Activated CD4-positive, alpha-beta T cell treated with anti-CD3 and anti-CD28 coated beads for 4 hours (primary cell): ENCODE results near the gene LYZL2.

Experiments
- DNase-seq, 2 donors: peaks; one replicate each; pipeline ENCODE4 v3.0.0-alpha.2; 2020

The LYZL2 gene

GRCh38 chr10:30589441-30589840, 40.1 kb downstream of the LYZL2 start:
- no peak for DNase-seq

GRCh38 chr10:30587522-30588031, 42.0 kb downstream of the LYZL2 start:
- no peak for DNase-seq

- no peak for DNase-seq
Measured at GRCh38 chr10:30586828-30587227, 42.7 kb downstream of the LYZL2 start.

GRCh38 chr10:30583778-30584415, 45.7 kb downstream of the LYZL2 start:
- DNase-seq, result no peak

GRCh38 chr10:30581779-30582380, 47.7 kb downstream of the LYZL2 start:
- peak in 1 of 2 donors; percentile 14 for DNase-seq

- no peak for DNase-seq
Measured at GRCh38 chr10:30580676-30581075, 48.9 kb downstream of the LYZL2 start.

GRCh38 chr10:30580241-30580640, 49.3 kb downstream of the LYZL2 start:
- DNase-seq, result no peak

GRCh38 chr10:30579574-30579973, 50.0 kb downstream of the LYZL2 start:
- DNase-seq, result no peak

- no peak for DNase-seq
Measured at GRCh38 chr10:30577048-30577447, 52.5 kb downstream of the LYZL2 start.

- no peak for DNase-seq
Measured at GRCh38 chr10:30576641-30577040, 52.9 kb downstream of the LYZL2 start.

- no peak for DNase-seq
Measured at GRCh38 chr10:30574432-30574796, 55.1 kb downstream of the LYZL2 start.

GRCh38 chr10:30573721-30574431, 55.7 kb downstream of the LYZL2 start:
- DNase-seq, result no peak

GRCh38 chr10:30565449-30565848, 64.1 kb downstream of the LYZL2 start:
- no peak for DNase-seq

GRCh38 chr10:30562787-30563186, 66.8 kb downstream of the LYZL2 start:
- DNase-seq, result no peak
